Endodermal cell (in vitro differentiated cells): ENCODE results near the gene FAM118A. TPM values are rescaled to one million over a fixed set of nuclear protein-coding genes. Genes with fewer than 3 reads are reported as not detected.

Experiments
- DNase-seq: peaks from one replicate; pipeline ENCODE4 v3.0.0-alpha.2; 2017
- H3K27ac ChIP-seq: 2 replicates; pipeline ENCODE4 v1.5.1; 2013; ENCODE audit warnings: mild to moderate bottlenecking, low read depth, low read length, moderate library complexity
- H3K27me3 ChIP-seq: 2 replicates; pipeline ENCODE4 v1.6.1; 2013; ENCODE audit warnings: mild to moderate bottlenecking, low read length, moderate library complexity; ENCODE audit not compliant: insufficient read depth, control insufficient read depth, poor library complexity, severe bottlenecking
- H3K36me3 ChIP-seq: 2 replicates; pipeline ENCODE4 v1.7.0; 2013; ENCODE audit warnings: mild to moderate bottlenecking, low read length, moderate library complexity; ENCODE audit not compliant: control insufficient read depth, insufficient read depth
- H3K4me1 ChIP-seq: one replicate; pipeline ENCODE4 v1.7.0; 2013; ENCODE audit warnings: low read length; ENCODE audit not compliant: control insufficient read depth, insufficient read depth
- H3K4me3 ChIP-seq: 2 replicates; pipeline ENCODE4 v1.5.1; 2013; ENCODE audit warnings: mild to moderate bottlenecking, low read length, moderate library complexity
- H3K9ac ChIP-seq: 2 replicates; pipeline ENCODE4 v1.6.1; 2013; ENCODE audit warnings: mild to moderate bottlenecking, low read length, moderate library complexity; ENCODE audit not compliant: poor library complexity, severe bottlenecking; ENCODE audit errors: extremely low read depth
- H3K9me3 ChIP-seq: 2 replicates; pipeline ENCODE4 v1.6.1; 2013; ENCODE audit warnings: mild to moderate bottlenecking, low read length, moderate library complexity; ENCODE audit not compliant: control insufficient read depth
- H3K27ac Mint-ChIP-seq: 2 replicates; pipeline ENCODE4 v1.8.0; 2020; ENCODE audit warnings: mixed read lengths
- H3K27me3 Mint-ChIP-seq: 2 replicates; pipeline ENCODE4 v1.8.0; 2021; ENCODE audit warnings: mild to moderate bottlenecking, mixed read lengths; ENCODE audit not compliant: insufficient read depth
- H3K36me3 Mint-ChIP-seq: 2 replicates; pipeline ENCODE4 v1.8.0; 2020; ENCODE audit warnings: low read depth, mixed read lengths
- H3K4me1 Mint-ChIP-seq: 2 replicates; pipeline ENCODE4 v1.8.0; 2020; ENCODE audit warnings: mixed read lengths
- H3K4me3 Mint-ChIP-seq: 2 replicates; pipeline ENCODE4 v1.8.0; 2020; ENCODE audit warnings: mild to moderate bottlenecking, moderate library complexity, mixed read lengths
- H3K9me3 Mint-ChIP-seq: 2 replicates; pipeline ENCODE4 v1.8.0; 2020; ENCODE audit warnings: mild to moderate bottlenecking, mixed read lengths
- CTCF ChIP-seq: fragments of 200-600 bp; sonication (generic); conservative IDR thresholded peaks from 2 replicates; pipeline ENCODE4 v1.5.0; 2021; ENCODE audit warnings: antibody characterized with exemption, mild to moderate bottlenecking
- WGBS, 2 experiments: methylation state at CpG; one replicate each; pipeline versions ENCODE4 v1.1.5 to v1.1.7; 2013; ENCODE audit warnings: missing lambda C conversion rate in 2 of 2, mixed read lengths in 1 of 2; ENCODE audit not compliant: insufficient coverage in 1 of 2, insufficient read length in 1 of 2; 5-methylcytosine and 5-hydroxymethylcytosine counted together
- total RNA-seq, 2 donors: library from RNA; stranded (reverse); fragmentation: NEBNext Ultra II Directional in 1 of 2; extraction: Animal tissue kit (Norgen Biotek cat#: 25700) in 1 of 2; gene quantifications; 2 replicates in 1 of 2; 3 replicates in 1 of 2; pipeline ENCODE4 v1.2.1, GENCODE V29; 2021

FAM118A gene
- total RNA-seq, 2 donors from 2014 or later = 46.3 to 143 TPM

- Mint-ChIP-seq H3K9me3 (no peaks in the 10 kb centered on the region), H3K27me3 (peaks cover 3% of the 10 kb centered on the region), H3K27ac (peak overlapping the region; percentile 33), H3K4me3 (peak overlapping the region; percentile 79), H3K4me1 (peaks cover 48% of the 10 kb centered on the region), H3K36me3 (peaks cover 16% of the 10 kb centered on the region)
- peak; percentile 64 for DNase-seq
- Histone ChIP-seq H3K4me1 (peaks cover 6% of the 10 kb centered on the region), H3K9ac (peak overlapping the region; percentile 71), H3K9me3 (no peaks in the 10 kb centered on the region), H3K36me3 (peaks cover 15% of the 10 kb centered on the region), H3K4me3 (peak overlapping the region; percentile 94), H3K27ac (no peak overlapping the region), H3K27me3 (no peaks in the 10 kb centered on the region)
- no peak for TF ChIP-seq CTCF
- WGBS, 2 experiments = 6% methylated on average over 25 to 33 of the region's 33 CpGs
Observed at GRCh38 chr22:45310331-45310976, 720 bp downstream of the FAM118A start.

- Histone ChIP-seq H3K27me3 (no peaks in the 10 kb centered on the region), H3K4me1 (peaks cover 7% of the 10 kb centered on the region), H3K9me3 (no peaks in the 10 kb centered on the region), H3K4me3 (peak overlapping the region; percentile 94), H3K9ac (peak overlapping the region; percentile 71), H3K36me3 (peaks cover 21% of the 10 kb centered on the region), H3K27ac (no peak overlapping the region)
- WGBS, 2 experiments = 56 to 61% methylated on average over 6 to 14 of the region's 14 CpGs
- Mint-ChIP-seq H3K9me3 (no peaks in the 10 kb centered on the region), H3K4me1 (peaks cover 48% of the 10 kb centered on the region), H3K4me3 (peak overlapping the region; percentile 79), H3K36me3 (peaks cover 16% of the 10 kb centered on the region), H3K27me3 (peaks cover 3% of the 10 kb centered on the region), H3K27ac (peak overlapping the region; percentile 33)
- DNase-seq = no peak
- no peak for TF ChIP-seq CTCF
Observed at GRCh38 chr22:45310977-45311531, 1.3 kb downstream of the FAM118A start.

GRCh38 chr22:45312415-45312814 lies 2.7 kb downstream of the FAM118A start:
- no peaks in the 10 kb centered on the region for H3K27me3 ChIP-seq
- peaks cover 32% of the 10 kb centered on the region for H3K36me3 ChIP-seq
- peaks cover 3% of the 10 kb centered on the region for H3K27me3 Mint-ChIP-seq
- no peaks in the 10 kb centered on the region for H3K9me3 Mint-ChIP-seq
- 79 to 81% methylated on average over 8 of the region's 8 CpGs for WGBS, 2 experiments
- H3K9ac ChIP-seq = no peak overlapping the region
- no peaks in the 10 kb centered on the region for H3K9me3 ChIP-seq
- no peak overlapping the region for H3K4me3 ChIP-seq
- peaks cover 22% of the 10 kb centered on the region for H3K36me3 Mint-ChIP-seq
- peak overlapping the region; percentile 43 for H3K4me3 Mint-ChIP-seq
- no peak overlapping the region for H3K27ac ChIP-seq
- TF ChIP-seq CTCF = no peak
- H3K4me1 ChIP-seq = peaks cover 14% of the 10 kb centered on the region
- H3K4me1 Mint-ChIP-seq = peaks cover 54% of the 10 kb centered on the region
- DNase-seq = no peak
- peak overlapping the region; percentile 61 for H3K27ac Mint-ChIP-seq
